RWPE2 (cell line): ENCODE data around the gene REC8.
A peak's percentile ranks its signal among the peaks of the same experiment; 100 is the strongest.

Experiments
- ATAC-seq: fragments of 200-7000 bp; cut with Tn5 transposase; 3 replicates; pipeline ENCODE4 v1.9.1; 2021; ENCODE audit warnings: low read depth
- DNase-seq: peaks from one replicate; pipeline ENCODE4 v3.0.0-alpha.2; 2020; ENCODE audit warnings: low spot score
- H3K27ac ChIP-seq: fragments of 450-650 bp; 2 replicates; pipeline ENCODE4 v1.5.1; 2017; ENCODE audit warnings: mild to moderate bottlenecking; ENCODE audit not compliant: poor library complexity, severe bottlenecking
- H3K27me3 ChIP-seq: fragments of 250-450 bp; sonication (Bioruptor Pico); 2 replicates; pipeline ENCODE4 v1.5.1; 2021; ENCODE audit warnings: mild to moderate bottlenecking, moderate library complexity; ENCODE audit not compliant: insufficient read depth, poor library complexity, severe bottlenecking
- H3K36me3 ChIP-seq: fragments of 250-450 bp; sonication (Bioruptor Pico); 2 replicates; pipeline ENCODE4 v1.5.1; 2020; ENCODE audit warnings: low read depth, mild to moderate bottlenecking, moderate library complexity
- H3K4me1 ChIP-seq: fragments of 250-450 bp; sonication (Bioruptor Pico); 2 replicates; pipeline ENCODE4 v1.5.1; 2021; ENCODE audit warnings: mild to moderate bottlenecking, moderate library complexity; ENCODE audit not compliant: insufficient read depth, poor library complexity, severe bottlenecking
- H3K4me3 ChIP-seq: fragments of 250-450 bp; sonication (Bioruptor Pico); 2 replicates; pipeline ENCODE4 v1.5.1; 2021; ENCODE audit warnings: mild to moderate bottlenecking, moderate library complexity; ENCODE audit not compliant: severe bottlenecking
- H3K9me3 ChIP-seq: fragments of 250-450 bp; sonication (Bioruptor Pico); 2 replicates; pipeline ENCODE4 v1.5.1; 2021; ENCODE audit warnings: mild to moderate bottlenecking, moderate library complexity; ENCODE audit not compliant: severe bottlenecking
- TF ChIP-seq, protein P1 (sequence below): fragments of 450-650 bp; IDR thresholded peaks from one replicate; pipeline ENCODE4 v1.5.1; 2017; ENCODE audit warnings: mild to moderate bottlenecking, moderate library complexity; ENCODE audit not compliant: poor library complexity, severe bottlenecking

REC8 gene

DNA sequence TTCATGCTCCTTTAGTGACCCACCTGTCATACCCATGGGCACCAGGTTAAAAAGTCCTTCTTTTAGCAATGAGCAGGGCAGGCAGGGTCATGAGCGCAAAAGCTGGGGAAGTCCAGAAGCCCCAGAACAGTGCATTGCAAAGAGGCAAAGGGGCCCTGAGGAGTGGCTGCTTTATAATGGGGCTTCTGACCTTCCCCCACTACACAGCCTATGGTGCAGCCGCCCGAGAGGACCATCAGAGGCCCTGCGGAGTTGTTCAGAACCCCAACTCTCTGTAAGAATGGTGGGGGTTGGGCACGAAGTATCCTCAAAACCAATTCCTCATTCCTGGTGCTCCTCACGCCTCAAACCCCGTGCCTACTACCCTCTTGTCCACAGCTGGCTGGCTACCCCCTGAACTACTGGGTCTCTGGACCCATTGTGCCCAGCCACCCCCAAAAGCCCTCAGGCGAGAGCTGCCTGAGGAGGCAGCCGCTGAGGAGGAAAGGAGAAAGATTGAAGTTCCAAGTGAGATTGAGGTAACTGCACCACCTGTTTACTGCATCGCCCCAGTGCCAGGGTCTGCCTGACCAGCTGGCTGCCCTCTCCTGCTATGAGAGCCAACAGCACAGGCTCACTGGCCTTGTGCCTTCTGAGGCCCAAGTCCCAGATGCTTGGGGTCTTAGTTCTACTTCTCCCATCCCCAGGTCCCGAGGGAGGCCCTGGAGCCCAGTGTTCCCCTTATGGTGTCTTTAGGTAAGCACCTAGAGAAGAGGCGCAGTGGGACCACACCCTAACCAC lies 6.7 kb downstream of the REC8 start:
- Histone ChIP-seq H3K4me1 (no peaks in the 10 kb centered on the region), H3K4me3 (no peak overlapping the region), H3K27me3 (no peaks in the 10 kb centered on the region), H3K27ac (no peak overlapping the region), H3K36me3 (peaks cover 41% of the 10 kb centered on the region), H3K9me3 (no peaks in the 10 kb centered on the region)
- TF ChIP-seq, protein P1, sequence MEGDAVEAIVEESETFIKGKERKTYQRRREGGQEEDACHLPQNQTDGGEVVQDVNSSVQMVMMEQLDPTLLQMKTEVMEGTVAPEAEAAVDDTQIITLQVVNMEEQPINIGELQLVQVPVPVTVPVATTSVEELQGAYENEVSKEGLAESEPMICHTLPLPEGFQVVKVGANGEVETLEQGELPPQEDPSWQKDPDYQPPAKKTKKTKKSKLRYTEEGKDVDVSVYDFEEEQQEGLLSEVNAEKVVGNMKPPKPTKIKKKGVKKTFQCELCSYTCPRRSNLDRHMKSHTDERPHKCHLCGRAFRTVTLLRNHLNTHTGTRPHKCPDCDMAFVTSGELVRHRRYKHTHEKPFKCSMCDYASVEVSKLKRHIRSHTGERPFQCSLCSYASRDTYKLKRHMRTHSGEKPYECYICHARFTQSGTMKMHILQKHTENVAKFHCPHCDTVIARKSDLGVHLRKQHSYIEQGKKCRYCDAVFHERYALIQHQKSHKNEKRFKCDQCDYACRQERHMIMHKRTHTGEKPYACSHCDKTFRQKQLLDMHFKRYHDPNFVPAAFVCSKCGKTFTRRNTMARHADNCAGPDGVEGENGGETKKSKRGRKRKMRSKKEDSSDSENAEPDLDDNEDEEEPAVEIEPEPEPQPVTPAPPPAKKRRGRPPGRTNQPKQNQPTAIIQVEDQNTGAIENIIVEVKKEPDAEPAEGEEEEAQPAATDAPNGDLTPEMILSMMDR = no peak
- ATAC-seq (no peak), DNase-seq (peak; percentile 59)

DNA sequence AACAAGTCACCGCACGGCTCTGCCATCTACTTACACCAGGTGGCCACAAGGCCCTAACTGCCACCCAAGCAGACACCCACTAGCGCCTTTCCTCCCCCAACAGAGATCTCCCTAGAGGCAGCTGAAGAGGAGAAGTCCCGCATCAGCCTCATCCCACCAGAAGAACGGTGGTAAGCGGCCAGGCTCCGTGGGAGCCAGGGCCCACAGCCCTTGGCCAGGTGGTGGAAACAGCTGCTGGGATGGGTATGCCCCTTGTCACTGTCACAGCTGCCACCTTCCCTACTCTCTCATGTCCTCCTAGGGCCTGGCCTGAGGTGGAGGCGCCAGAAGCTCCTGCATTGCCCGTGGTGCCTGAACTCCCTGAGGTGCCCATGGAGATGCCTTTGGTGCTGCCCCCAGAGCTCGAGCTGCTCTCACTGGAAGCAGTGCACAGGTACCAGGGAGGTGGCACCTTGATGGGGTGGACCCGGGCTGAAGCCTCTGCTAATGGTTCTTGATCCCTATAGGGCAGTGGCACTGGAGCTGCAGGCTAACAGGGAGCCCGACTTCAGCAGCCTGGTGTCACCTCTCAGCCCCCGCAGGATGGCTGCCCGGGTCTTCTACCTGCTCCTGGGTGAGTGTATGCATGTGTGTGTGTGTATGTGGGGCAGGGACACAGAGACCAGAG lies 7.5 kb downstream of the REC8 start:
- Histone ChIP-seq H3K27ac (no peak overlapping the region), H3K4me1 (no peaks in the 10 kb centered on the region), H3K36me3 (peaks cover 46% of the 10 kb centered on the region), H3K9me3 (no peaks in the 10 kb centered on the region), H3K27me3 (no peaks in the 10 kb centered on the region), H3K4me3 (no peak overlapping the region)
- DNase-seq (peak; percentile 62), ATAC-seq (no peak; the same call in 2 of the 3 replicates)
- TF ChIP-seq, protein P1 = no peak

DNA sequence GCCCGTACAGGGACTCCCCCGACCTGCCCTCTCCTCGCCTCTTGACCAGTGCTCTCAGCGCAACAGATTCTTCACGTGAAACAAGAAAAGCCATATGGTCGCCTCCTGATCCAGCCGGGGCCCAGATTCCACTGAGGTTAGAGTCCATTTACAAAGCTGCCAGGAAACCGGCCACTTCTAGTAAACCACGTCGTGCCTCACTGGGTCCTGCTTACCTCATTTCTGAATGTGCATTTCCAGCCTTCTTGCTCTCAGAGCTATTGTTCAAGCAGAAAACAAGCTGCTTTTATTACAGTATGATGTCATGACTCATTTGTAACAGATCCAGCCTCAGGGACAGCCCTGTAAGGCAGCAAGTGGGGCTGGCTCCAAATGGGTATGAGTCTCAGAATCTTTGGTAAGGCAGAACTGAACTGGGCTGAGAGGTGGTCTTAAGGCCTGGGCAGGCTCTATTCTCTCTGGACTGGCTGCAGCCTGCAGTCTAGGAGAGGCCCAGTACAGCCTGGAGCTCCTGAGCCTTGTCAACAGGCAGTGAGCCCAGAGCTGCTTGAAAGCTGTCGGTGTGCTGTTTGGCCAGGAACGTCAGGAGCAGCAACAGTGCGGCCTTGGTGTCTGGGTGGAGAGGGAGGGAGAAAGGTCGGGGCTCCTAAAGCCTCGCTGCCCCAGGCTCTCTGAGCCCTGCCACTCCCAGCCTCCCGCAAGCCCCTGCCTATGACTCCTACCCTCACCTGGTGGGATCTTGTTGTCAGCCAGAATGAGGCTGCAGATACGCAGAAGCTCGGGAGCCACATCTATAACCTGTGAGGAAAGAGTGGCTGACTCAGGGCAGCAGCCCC lies 8.3 kb downstream of the REC8 start:
- Histone ChIP-seq H3K9me3 (no peaks in the 10 kb centered on the region), H3K27ac (no peak overlapping the region), H3K27me3 (no peaks in the 10 kb centered on the region), H3K36me3 (peaks cover 54% of the 10 kb centered on the region), H3K4me1 (no peaks in the 10 kb centered on the region), H3K4me3 (no peak overlapping the region)
- DNase-seq (peak; percentile 63), ATAC-seq (peak; percentile 8; the same call in 2 of the 3 replicates)
- TF ChIP-seq, protein P1 = no peak

DNA sequence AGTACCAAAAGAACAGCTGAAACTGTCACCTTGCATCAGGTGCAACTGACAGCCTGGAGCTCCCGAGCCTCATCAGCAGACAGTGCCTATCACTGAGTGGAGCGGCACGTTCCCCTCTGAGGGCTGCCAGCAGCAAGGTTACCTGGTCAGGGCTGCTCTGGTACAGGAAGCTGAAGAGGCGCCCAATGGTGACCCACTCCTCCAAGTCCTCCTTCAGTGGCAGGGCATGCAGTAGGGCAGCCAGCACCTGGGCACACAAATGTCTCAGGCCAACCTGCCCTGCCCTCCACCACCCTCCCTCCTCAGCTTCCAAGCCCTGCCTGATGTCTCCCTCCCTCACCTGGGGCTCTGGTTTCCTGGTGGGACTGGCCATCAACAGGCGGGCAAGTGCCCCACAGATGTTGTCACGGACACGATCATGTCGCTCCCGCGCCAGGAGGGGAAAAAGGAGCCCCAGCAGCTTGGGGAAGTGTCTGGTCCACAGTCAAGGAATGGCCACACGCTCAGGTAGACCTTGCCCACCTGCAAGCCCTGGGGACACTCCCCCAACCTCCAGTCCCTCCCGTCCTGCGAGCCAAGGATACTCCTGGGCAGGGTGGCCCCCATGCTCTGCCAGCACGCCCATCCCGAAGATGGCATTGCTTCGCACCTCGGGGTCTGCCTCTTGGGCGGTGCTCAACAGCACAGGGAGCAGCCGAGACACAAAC lies 9.6 kb downstream of the REC8 start:
- TF ChIP-seq, protein P1 = no peak
- Histone ChIP-seq H3K9me3 (no peaks in the 10 kb centered on the region), H3K36me3 (peaks cover 67% of the 10 kb centered on the region), H3K27ac (no peak overlapping the region), H3K4me3 (no peak overlapping the region), H3K4me1 (no peaks in the 10 kb centered on the region), H3K27me3 (no peaks in the 10 kb centered on the region)
- ATAC-seq (no peak; the same call in 2 of the 3 replicates), DNase-seq (peak; percentile 68)
